Measurements from ENCODE around the gene CLMP.

DNA sequence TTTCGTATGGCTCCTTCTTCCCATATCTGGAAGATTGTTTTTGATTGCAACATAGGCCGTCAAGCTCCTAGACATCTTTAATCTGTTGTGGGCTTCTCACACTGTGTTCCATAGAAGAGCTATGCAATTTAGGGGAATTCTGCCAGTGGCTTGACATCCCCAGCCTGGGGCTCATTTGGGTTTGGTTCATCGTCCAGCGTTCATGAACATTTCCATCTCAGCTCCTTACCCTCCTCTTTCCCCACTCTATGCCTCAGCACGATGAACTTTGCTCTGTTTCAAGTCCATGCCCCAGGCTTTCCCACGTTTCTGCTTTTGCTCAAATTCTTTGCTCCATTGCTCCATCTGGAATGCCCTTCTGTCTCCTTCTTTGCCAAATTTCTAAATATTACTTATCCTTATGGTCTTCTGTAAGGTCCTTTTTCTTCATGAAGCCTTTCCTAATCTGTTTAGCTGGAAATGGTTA, 26.1 kb upstream of the CLMP start:
- TF ChIP-seq, protein P1, sequence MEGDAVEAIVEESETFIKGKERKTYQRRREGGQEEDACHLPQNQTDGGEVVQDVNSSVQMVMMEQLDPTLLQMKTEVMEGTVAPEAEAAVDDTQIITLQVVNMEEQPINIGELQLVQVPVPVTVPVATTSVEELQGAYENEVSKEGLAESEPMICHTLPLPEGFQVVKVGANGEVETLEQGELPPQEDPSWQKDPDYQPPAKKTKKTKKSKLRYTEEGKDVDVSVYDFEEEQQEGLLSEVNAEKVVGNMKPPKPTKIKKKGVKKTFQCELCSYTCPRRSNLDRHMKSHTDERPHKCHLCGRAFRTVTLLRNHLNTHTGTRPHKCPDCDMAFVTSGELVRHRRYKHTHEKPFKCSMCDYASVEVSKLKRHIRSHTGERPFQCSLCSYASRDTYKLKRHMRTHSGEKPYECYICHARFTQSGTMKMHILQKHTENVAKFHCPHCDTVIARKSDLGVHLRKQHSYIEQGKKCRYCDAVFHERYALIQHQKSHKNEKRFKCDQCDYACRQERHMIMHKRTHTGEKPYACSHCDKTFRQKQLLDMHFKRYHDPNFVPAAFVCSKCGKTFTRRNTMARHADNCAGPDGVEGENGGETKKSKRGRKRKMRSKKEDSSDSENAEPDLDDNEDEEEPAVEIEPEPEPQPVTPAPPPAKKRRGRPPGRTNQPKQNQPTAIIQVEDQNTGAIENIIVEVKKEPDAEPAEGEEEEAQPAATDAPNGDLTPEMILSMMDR (IDR thresholded peaks at IDR 0.05), result no peak
- peak in 2 of 3 donors; percentile 44 to 48 for TF ChIP-seq POLR2AphosphoS5 (IDR thresholded peaks at IDR 0.05)

Measured in transverse colon (tissue), 4 donors.